NOMO-1 treated with dmso at 0.1 percent for 144 hours (cell line): Measurements from ENCODE around the gene ZBTB20.

ENCODE experiments used
- DNase-seq: peaks from one replicate; lab custom pipeline; 2025; ENCODE audit not compliant: unreplicated experiment; lab: John Stamatoyannopoulos, UW

The ZBTB20 gene

DNA sequence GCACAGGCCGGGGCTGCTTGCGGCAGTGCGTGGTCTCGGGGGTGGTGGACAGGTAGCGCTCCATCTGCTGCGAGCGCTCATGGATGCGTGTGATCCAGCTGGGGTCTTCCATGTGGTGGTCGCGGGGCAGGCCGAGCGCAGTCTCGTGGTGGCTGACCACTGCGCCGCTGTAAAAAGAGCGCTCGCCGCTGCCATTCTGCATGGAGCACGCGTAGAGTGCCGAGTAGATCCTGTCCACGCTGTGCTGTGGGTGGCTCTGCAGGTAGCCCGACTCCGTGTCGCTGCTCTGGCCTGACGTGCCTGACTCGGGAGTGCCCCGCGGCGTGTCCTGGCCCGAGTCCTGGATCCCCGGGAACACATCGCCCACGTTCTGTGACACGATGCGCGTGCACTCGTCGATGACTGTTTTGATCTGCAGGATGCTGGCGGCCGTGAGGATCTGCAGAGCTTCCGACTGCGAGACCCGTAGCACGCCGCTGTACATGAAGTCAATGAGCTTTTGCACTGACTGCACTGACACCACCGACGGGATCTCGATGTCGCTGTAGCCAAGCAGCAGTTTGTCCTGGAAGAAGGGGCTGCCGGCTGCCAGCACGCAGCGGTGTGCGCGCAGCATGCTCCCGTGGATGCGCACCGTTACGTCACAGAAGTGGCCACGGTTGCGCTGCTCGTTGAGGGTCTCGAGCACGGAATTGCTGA is 795.8 kb downstream of the ZBTB20 start:
- DNase-seq, result no peak

DNA sequence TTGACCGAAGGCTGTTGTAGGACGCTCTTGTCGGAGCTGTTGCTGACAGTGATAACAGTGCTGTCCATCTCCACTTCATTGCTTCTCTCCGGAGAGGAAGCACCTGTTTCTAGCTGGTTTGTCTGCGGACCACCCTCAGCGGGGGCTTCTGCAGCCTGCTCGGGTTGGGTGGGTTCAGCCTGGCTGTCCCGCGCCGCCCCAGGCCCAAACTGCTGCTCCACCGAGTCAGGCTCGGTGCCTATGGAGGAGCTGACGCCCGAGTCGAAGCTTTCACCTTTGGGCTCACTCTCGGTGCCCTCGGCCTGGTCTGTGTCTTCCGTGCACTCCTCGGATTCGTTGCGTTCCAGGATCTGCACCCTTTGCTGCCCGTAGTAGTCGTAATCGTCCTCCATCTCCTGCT is 796.4 kb downstream of the ZBTB20 start:
- DNase-seq, result no peak

DNA sequence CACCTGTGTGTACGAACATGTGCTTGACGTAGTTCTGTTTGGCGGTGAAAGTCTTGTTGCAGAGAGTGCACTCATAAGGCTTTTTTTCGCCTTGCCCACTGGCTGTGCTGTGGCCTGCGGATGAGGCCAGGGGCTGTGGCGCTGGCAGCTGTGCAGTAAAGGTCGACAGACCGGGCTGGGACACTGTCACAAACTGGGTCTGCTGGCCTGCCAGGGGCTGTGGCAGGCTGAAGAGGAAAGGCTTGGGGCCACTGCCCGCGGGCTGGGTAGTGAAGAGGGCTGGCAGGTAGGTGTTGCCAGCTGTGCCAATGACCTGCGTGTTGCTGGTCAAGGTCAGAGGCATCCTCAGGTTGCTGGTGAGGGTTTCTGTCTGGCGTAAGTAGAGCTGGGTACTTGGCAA is 796.8 kb downstream of the ZBTB20 start:
- no peak for DNase-seq

DNA sequence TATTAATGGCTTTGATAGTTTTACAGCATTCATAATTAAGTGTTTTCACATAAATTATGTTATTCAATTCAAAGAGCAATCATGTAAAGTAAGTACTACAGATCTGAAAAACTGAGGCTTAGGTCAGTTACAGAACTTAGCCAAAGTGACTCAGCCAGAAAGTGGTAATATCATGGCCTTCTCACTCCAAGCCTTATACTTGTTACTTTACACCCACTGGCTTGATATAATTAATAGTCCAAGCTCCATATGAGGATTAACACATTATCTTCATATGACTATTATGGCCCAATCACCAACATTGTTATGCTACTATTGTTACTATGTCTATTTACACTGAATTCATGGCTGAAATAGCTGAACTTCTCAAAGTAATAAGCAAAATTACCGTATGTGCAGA is 802.6 kb downstream of the ZBTB20 start:
- DNase-seq, result no peak

DNA sequence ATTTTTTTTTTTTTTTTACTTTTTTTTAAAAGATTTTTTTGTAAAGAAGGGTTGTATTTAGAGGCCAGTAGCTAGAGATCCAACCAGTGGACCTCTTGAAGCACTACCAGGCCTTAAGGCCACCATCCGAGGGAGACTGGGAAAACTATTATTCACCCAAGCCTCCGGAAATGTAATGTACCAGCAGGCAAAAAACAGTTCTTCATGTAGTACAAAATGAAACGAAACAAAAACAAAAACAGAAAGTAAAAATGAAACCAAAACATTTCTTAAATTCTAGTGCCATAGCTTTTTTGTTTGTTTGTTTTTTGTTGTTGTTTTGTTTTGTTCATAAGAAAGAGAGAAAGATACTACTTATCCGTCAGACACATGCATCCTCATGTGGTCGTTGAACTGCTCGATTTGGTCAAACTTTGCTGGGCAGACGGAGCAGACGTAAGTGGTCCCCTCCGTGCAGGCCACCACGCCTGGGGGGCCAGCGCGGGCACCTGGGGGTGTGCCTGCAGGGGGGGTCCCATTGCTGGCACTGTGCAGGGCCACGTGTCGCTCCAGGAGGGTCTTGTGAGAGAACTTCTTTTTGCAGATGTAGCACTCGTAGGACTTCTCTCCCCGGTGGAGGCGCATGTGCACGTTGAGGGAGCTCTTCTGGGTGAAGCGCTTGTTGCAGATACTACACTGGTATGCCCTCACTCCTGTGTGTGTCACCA is 808.3 kb downstream of the ZBTB20 start:
- DNase-seq, result no peak

DNA sequence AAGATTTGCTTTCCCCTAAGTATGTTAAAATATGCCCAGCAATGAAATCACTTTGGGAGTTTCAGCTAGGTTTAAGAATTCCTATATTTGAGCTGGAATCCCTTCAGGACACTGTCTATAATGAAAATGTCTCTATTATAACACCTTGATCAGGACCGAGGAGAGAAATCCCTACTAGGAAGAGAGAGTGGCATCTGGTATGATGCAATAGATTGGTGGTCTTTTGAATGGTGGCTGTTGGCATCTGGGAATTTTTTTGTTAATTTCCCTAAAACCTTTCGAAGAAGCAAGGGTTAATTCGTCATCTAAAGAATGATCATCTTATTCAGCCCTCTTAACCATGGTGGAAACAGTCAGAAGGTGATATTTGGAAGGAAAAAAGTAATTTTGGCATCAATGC is 810.2 kb downstream of the ZBTB20 start:
- no peak for DNase-seq

DNA sequence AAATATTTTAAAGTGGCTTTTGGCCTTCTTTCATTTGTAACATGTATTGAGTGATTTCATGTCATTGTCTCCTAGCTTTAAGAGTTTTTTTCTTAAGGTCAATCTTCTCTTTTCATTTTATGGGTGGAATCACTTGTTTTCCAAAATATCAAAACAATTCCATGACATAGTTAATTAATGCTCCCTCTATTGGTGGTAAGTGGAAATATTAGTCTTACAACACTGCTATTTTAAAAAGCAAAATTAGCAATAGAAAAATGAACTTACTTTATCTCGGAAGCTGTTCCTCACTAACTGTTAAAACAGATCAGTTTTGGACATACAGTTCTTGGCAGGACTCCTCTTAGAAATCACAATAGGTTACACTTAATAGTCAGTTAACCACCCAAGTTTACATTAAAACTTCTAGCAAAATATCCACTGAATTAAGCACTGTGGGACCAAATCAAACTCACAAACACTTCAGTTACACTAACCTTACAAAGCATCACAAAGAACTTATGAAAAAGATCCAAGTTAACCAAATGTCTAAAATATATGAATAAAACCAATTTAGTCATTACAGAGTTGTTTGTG is 810.9 kb downstream of the ZBTB20 start:
- no peak for DNase-seq

DNA sequence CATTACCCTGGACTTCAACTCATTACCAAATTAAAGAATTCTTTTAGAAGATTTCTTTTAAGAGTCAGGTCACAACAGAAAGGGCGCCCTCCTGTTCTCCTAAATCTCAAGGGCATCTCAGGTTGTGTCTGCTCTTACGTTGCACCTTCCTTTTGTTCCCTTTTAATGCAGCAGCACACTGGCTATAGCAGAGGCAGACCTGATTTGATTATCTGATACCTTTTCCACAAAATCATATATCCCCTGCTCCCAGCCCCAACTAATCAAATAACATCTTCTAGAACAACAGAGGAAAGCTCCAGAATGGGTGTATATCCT is 813.2 kb downstream of the ZBTB20 start:
- DNase-seq, result no peak

DNA sequence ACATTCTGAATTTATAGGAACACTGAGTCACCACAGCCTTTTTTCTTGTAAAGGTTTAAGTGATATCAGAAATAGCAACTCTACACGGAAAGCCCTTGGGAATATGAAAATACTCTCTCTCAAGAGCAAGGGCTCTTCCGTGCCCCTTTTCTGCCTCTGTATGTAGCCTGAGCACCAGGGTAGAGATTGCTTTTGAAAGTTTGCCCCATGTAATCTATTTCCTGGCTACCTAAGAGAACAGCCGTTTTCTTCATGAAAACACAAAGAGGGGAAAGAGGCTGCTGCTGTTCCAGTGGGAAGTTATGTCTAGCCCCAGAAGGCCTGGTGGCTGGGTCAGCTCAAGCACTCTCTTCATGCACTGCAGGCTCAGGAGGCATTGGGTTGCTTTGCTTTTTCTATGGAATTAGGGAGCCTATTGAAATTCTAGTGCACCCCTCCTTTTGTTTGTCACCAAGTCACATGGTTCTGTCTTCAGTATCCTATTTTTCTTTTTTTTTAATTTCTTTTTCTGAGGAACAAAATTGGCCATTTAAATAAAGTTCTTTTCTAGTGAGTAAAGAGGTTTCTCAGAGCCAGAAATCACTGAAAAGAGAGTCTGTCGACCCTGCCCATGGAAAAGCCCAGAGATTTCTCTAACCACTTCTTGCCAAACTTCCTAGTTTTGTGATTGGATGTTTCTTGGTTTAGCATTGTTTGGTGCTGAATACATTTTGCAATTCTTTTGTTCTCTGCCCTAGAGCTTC is 813.7 kb downstream of the ZBTB20 start:
- DNase-seq, result no peak

DNA sequence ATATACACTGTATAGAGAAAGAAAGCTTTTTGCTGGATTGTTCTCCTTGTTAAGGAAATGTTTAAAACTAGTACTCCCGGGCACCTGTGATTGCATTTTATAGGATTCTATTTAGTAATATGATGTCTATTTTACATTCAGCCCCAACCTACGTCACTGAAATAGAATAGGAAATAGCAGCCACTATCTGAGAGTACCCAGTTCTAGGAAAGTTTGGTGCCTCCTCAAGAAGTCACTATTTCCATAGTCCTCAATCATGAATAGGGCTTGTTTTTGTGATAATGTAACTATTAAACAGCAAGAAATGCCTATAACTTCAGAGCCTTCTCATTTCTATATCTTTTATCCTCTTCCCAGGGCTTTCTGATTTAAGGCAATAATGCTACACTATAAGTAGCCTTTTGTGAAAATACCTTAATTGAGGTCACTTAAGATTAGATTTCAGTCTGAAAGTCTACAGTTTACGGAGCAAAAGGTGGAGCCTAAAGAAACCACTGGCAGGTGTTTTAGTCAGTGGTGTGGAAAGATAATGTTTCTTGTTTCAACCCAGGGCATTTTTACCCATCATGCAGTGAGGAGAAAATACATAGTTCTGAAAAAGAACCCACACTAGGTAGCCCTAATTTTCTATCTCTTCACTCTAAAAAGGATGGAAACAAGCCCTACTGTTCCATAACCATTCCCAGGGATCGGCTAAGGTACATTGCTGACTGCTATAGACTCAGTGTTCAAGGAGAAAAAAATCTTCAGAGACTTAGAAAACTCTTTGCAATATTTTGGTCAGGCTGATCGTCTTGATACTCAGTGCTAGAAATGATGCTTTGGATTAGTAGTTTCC is 814.5 kb downstream of the ZBTB20 start:
- no peak for DNase-seq

DNA sequence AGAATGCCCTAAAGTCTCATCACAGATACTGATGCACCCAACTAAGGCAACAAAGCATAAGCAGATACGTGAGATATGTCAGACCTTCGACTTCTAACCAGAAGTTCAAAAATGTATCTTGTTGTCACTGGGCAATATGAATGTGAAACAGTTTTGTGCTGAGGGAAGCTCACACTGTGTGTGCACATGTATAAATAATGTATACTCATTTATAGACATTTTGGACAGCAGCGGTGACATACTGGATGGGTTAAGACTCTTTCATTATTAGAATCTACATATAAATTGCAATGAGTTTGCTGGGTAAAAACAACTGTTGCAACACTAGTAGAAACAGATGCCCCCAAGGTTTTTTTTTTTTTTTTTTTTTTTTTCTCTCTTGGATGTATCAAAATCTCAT is 815.4 kb downstream of the ZBTB20 start:
- DNase-seq, result no peak

DNA sequence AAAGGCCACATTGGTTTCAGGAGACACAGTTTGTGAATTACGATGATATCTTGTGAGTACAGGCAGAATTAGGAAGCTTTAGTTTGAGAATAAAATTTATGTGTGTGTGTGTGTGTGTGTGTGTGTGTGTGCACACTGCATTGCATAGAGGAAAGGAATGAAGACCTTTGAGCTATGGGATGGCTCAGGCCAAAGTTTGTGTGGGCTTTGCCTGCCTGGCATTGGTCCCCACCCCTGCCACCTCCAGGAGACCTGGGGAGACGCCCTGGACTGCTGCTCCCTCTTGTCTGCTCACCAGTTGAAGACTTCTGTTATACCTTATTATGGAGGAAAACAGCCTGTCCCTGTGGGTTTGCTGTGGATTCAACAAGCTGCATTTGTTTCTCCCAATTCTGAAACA is 816.1 kb downstream of the ZBTB20 start:
- no peak for DNase-seq

DNA sequence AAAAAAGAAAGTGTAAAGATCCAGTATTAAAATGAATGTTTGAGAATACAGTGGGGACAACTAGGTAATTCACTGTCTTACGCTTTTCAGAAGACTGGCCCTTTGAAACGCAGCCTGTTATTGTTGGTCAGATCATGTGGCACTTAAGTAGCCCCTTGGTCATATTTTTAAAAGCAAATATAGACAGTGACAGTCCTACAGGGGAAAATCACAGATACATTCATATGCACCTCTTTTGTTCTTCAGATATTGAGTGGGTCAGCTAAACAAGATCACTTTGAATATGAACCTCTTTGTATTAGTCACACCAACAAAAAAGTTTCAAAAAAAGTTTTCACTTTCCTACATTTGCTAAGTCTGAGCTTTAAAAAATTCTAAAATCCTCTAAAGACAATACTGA is 817.3 kb downstream of the ZBTB20 start:
- no peak for DNase-seq

DNA sequence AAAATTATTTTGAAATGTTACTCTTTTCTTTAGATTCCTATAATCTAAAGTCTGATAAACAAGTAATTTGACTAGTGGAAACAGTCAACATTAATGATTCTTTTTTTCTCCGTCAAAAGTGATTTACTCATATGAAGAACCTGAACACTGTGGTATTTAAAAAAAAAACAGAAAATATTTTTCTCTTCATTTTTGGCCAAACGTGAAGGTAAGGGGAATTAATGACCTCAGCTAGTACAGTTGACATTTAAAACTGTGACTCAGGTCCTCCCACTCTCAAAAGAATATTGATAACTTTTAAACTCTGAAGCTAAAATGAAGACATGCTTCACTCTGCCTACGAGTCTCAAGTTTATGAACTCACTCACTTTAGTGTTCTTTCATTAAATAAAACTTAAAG is 818.7 kb downstream of the ZBTB20 start:
- no peak for DNase-seq

DNA sequence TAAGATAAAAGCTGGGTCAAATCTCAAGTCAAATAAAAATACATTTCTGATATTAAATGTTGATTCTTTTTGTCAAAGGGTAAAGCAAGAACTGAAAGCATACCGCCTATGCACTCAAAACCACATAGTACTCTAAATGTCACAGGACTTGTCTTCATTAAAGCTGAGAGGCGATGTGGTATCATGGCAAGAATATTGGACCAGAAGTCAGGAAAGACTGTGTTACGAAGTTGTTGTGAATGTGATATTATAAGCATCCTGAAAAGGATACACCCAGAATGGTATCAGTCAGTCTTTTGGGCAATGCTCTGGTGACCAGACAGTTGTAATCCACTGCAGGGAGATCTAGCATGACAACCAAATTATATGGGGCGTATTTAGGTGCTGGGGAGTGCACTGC is 819.4 kb downstream of the ZBTB20 start:
- DNase-seq, result no peak

DNA sequence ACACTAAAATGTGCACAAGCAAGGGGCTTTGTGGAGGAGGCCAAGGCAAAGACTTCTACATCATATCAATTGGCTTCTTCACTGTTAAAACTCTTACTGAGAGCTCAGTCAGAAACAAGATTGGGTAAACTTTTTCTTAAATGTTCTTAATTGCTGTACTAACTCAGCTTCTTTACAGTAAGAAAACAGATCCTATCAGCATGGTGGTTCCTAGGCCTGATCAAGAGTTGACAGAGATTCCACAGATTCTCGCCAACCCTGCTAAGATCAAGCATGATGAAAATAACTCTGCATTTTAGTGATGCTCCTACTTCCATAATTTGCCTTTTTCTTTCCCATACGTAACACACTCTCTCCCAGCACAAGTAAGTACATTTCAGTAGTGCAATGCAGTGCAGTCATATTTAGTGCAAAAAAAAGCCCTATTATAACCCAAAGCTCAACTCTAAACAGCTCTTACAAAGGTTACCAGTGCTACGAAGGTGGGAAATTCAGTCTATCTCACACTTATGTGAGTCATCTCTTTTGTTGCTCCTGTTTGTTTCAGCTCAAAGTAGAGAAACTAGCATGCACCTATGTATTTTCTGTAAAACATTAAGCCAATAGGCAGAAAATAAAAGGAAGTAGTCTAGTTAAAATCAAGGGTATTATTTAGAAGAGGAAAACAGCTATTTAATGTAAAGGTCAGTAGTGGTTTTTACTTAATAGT is 823.4 kb downstream of the ZBTB20 start:
- DNase-seq, result no peak

DNA sequence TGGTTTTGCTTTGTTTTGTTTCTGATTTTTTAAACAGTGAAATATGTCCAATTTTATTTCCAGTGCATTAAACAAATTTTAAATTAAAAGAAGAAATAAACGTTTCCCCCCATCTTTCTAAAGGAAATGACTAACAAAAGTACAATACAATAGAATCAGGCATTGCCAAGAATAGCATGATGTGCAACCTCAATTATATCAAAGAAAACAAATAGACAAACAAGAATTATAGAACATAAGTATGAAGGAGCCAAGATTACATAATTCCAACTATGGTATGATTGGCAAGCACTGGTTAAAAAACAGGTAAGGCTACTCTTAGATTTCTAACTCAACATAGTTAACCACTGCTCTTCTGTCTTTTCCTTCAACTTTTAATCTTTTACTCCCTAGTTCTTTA is 826.8 kb downstream of the ZBTB20 start:
- DNase-seq, result no peak

DNA sequence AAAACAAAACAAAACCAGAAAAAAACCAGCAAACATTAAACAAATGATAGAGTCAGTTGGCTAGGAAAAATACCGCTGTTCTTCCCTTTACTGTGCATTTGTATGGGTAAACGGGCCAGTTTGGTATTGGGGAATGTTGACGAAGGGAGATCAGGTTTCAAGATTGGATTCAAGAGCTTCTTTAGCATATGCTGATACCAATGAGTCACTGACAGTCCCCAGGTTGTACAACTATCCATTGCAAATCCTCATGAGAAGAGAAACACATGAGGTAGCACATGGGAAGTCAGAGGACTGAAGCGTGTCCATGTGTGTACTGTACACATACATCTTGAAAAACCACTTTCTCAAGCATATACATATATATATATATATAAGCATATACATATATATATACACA is 827.6 kb downstream of the ZBTB20 start:
- DNase-seq, result no peak

DNA sequence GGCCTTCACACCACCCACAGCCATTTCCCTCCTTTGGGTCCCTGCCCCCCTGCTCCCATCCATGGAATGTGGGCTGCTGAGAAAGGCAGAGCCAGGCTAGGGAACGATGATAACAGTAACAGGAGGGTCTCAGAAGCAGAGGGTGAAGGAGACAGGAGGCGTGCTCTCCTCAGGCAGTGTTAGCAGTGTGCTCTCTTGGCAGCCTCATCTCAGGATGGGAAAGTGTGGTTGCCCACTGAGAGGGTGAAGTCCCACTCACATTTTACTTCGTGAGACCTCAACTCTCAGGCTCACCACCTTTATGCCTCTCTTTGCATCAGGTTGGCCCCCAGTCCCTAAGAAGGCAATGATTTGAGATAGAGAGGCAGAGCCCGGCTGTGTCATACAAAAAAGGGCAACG is 828.8 kb downstream of the ZBTB20 start:
- no peak for DNase-seq

DNA sequence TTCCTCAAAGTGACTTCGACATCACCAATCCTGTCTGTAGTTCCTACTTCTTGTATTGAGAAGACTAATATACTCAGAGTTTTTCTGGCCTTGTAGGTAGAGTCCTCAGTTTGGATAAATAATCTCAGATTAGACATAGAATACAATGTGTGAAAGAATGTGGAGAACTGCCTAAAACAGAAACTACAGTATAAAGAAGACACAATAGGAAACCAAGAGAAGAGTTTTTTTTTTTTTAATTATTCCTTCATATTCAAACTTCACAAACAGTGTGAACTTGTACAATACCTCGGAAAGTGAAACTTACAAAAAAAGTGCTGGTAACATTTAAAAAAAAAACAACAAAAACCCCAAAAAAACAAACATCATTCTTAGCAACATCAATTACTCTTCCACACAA is 832.8 kb downstream of the ZBTB20 start:
- no peak for DNase-seq

DNA sequence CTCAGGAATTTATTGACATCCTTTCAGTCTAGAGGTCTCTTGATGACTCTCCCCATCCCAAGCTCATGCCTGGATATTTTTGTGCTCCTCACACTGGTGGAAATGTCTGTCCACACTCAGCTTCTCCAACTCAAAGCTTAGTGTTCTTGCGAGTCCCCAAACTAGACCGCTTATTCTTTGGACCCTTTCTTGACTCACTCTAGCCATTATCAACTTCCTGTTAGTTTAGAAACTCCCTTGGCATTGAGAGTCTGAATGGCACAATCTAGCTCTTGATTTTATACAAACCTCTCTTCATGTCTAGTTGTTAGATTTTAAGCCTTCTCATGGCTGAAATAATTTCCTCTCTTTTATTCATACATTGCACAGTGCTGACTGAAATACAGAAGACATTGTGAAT is 833.7 kb downstream of the ZBTB20 start:
- DNase-seq, result no peak
